Hepatocyte (in vitro differentiated cells): Measurements from ENCODE around the gene FAF1.

ENCODE experiments used
- CTCF ChIP-seq: fragments of 200-600 bp; sonication (generic); IDR thresholded peaks from 2 replicates; pipeline ENCODE4 v1.5.1; 2016; ENCODE audit warnings: antibody characterized with exemption, mild to moderate bottlenecking; ENCODE audit not compliant: poor library complexity
- EZH2 ChIP-seq: fragments of 200-600 bp; sonication (generic); IDR thresholded peaks from 2 replicates; pipeline ENCODE4 v1.6.1; 2016; ENCODE audit warnings: antibody characterized with exemption, mild to moderate bottlenecking, borderline replicate concordance
- EZH2phosphoT487 ChIP-seq: fragments of 200-600 bp; sonication (generic); IDR thresholded peaks from one replicate; pipeline ENCODE4 v1.6.1; 2018; ENCODE audit warnings: antibody characterized with exemption, mild to moderate bottlenecking, low read depth, moderate library complexity; ENCODE audit not compliant: unreplicated experiment, severe bottlenecking

- no peak for TF ChIP-seq EZH2phosphoT487
- no peak for TF ChIP-seq CTCF
- no peak for TF ChIP-seq EZH2
These were observed 259.9 kb downstream of the FAF1 start for GRCh38 chr1:50700214-50700613.
